Measurements from ENCODE around the gene SELENOK. TPM values are rescaled to one million over a fixed set of nuclear protein-coding genes. Genes with fewer than 3 reads are reported as not detected.

Gene SELENOK
- total and polyA plus RNA-seq, 2 donors (not counting 3 experiments of a cell fraction or from before 2014, with no cell fraction given), result 26.1 to 35.2 TPM

- DNase-seq (ENCODE audit: low read depth, low spot score) (no peak), FAIRE-seq (no peak)
- Histone ChIP-seq H2AFZ (ENCODE audit: low read depth, low read length) (no peak overlapping the region), H3K4me1 (ENCODE audit: control insufficient read depth, extremely low read depth, insufficient read depth, low read length) (peaks cover 13% of the 10 kb centered on the region), H3K9me1 (replicated peaks; ENCODE audit: control insufficient read depth, extremely low read depth, insufficient read depth, low read length) (no peaks in the 10 kb centered on the region), H3K27ac (ENCODE audit: insufficient read depth, low read depth, low read length) (no peak overlapping the region), H3K9ac (replicated peaks; ENCODE audit: extremely low read depth, insufficient read depth, low read length) (no peak overlapping the region), H3K27me3 (ENCODE audit: control insufficient read depth in 2 of 2, insufficient read depth in 2 of 2, low read length in 2 of 2) (no peaks in the 10 kb centered on the region), H3K4me3 (replicated peaks in 1 of 3; ENCODE audit: insufficient read depth in 1 of 3, low read depth in 1 of 3, low read length in 3 of 3) (no peak overlapping the region), H3K9me3 (replicated peaks; ENCODE audit: control insufficient read depth, insufficient read depth, low read length) (no peaks in the 10 kb centered on the region), H4K20me1 (replicated peaks; ENCODE audit: control insufficient read depth, extremely low read depth, insufficient read depth, low read length) (peaks cover 2% of the 10 kb centered on the region), H3K36me3 (ENCODE audit: control insufficient read depth in 2 of 2, extremely low read depth in 1 of 2, insufficient read depth in 2 of 2, low read length in 2 of 2) (peaks cover 6 to 8% of the 10 kb centered on the region in 2 experiments), H3K4me2 (ENCODE audit: insufficient read depth, low read length) (no peak overlapping the region), H3K79me2 (ENCODE audit: control insufficient read depth, insufficient read depth, low read length) (peaks cover 27% of the 10 kb centered on the region)
- ChIA-PET CTCF (no interaction called here), POLR2A (no interaction called here)
- no TSS peak for BruUV-seq (replicated peaks)
- TF ChIP-seq MYC (IDR thresholded peaks at IDR 0.05; ENCODE audit: low read depth, low read length) (no peak), POLR2AphosphoS5 (IDR thresholded peaks at IDR 0.05; ENCODE audit: insufficient read depth, low read depth, low read length) (no peak), JUN (IDR thresholded peaks at IDR 0.05; ENCODE audit: borderline replicate concordance, insufficient read depth, insufficient read length, low read depth) (no peak), CTCF (IDR thresholded peaks at IDR 0.05; ENCODE audit: extremely low read depth in 1 of 2, insufficient read depth in 1 of 2, low read depth in 1 of 2, low read length in 2 of 2) (no peak), POLR2A (IDR thresholded peaks at IDR 0.05; ENCODE audit: low read depth, low read length) (no peak), GATA2 (IDR thresholded peaks at IDR 0.05; ENCODE audit: insufficient read depth, insufficient read length, low read depth, low read length) (no peak), FOS (IDR thresholded peaks at IDR 0.05; ENCODE audit: borderline replicate concordance, insufficient read depth, low read length) (no peak), MAX (IDR thresholded peaks at IDR 0.05; ENCODE audit: insufficient read depth, insufficient read length) (no peak), EZH2 (IDR thresholded peaks at IDR 0.05; ENCODE audit: borderline replicate concordance, low read depth, low read length, severe bottlenecking) (no peak)
- dilution Hi-C loops (cut with MboI; ENCODE audit: extremely low pct_ligation_motif_present, low sequenced_read_pairs) (no loop called here), intact Hi-C loops (cut with micrococcal nuclease) (no loop called here)
Measured at GRCh38 chr3:53888232-53888631, 3.4 kb downstream of the SELENOK start.

Data from endothelial cell of umbilical vein (primary cell).